IPS-18c (cell line): ENCODE data around the gene CDC42BPA.
"Not testable (repeated sequence)": the region's sequence is repeated elsewhere in the genome, so short reads cannot be mapped to it uniquely, and the experiment has no call there.

ENCODE experiments used
- H3K4me3 ChIP-seq: 2 replicates; pipeline ENCODE4 v1.7.0; 2013; ENCODE audit warnings: low read depth, mild to moderate bottlenecking, low read length, moderate library complexity; ENCODE audit not compliant: insufficient read depth
- H3K9me3 ChIP-seq: one replicate; pipeline ENCODE4 v1.6.1; 2013; ENCODE audit warnings: mild to moderate bottlenecking, low read length, moderate library complexity; ENCODE audit not compliant: control insufficient read depth, insufficient read depth

CDC42BPA gene

DNA sequence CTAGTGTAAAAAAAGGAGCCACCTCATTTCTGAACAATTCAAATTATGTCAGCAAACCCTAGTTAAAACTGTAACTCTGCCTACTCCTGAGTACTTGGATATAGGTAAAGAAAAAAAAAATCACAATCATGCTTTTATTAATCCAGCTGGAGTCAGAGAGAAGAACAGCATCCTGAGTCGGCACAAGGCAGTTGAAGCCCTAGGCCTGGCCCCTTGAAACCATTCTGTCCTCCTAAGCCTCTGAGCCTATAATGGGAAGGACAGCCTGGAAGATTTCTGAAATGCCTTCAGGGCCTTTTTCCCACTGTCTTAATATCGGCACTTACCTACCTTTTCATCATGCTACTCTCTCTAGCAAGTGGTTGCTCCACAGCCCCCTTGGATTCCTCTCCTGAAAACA, 32.5 kb downstream of the CDC42BPA start:
- Histone ChIP-seq H3K9me3 (peaks cover 2% of the 10 kb centered on the region), H3K4me3 (no peak overlapping the region)

DNA sequence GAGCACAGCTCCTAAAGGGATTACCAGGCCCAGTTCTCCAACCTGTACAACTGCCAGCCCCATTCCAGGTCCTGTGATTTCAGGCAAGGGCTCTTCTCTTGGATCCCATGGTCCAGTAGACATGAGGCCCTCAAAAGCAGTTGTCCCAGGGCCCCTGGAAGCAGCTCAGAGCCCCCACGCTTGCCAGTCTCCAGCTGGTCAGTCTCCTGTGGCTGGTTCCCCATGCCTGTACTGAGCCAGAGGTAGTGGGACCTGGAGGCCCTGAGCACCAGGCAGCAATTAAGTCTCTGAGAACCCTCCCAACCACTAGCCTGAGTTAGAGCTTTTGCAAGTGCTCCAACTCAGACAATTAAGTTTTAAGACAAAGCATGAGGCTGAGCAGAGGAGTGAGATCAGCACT, 36.9 kb downstream of the CDC42BPA start:
- H3K9me3 ChIP-seq, result peaks cover 3% of the 10 kb centered on the region
- no peak overlapping the region for H3K4me3 ChIP-seq

DNA sequence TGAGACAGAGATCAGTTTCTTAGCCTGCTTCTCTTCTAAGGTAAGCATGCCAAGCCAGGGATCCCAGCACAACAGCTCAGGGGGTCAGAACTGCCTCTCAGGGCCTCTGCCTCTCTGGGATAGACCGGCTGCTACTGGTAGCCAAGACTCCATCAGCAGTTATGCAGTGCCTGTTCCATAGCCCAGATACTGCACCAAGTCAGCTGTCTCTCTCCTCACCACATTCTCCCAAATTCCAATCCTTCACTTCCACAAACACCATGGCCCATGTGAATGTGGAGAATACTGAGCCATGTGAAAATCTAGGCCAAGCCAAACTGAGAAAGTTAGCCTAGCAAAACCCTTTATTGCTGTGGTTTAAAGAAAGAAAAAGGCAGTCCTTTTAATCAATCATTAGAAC, 37.5 kb downstream of the CDC42BPA start:
- Histone ChIP-seq H3K4me3 (no peak overlapping the region), H3K9me3 (peaks cover 3% of the 10 kb centered on the region)

- not testable (repeated sequence) for H3K4me3 ChIP-seq, H3K9me3 ChIP-seq
Measured at GRCh38 chr1:227276156-227276693, 42.1 kb downstream of the CDC42BPA start.

GRCh38 chr1:227273557-227273956, 44.7 kb downstream of the CDC42BPA start:
- Histone ChIP-seq H3K9me3 (no peaks in the 10 kb centered on the region), H3K4me3 (no peak overlapping the region)

- H3K9me3 ChIP-seq, result no peaks in the 10 kb centered on the region
- H3K4me3 ChIP-seq, result no peak overlapping the region
Measured at GRCh38 chr1:227272428-227272827, 45.9 kb downstream of the CDC42BPA start.

DNA sequence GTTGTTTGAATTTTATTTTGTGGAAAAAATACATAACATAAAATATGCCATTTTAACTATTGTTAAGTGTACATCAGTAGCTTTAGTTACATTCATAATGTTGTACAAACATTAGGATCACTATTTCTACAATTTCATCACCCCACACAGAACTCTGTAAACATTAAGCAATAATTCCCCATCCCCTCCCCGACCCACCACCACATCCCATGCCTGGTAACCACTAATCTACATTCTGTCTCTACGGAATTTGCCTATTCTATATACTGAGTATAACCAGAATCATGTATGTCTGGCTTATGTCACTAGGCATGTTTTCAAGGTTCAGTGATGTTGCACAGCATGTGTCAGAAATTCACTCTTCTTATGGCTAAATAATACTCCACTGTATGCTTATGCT, 47.7 kb downstream of the CDC42BPA start:
- Histone ChIP-seq H3K9me3 (no peaks in the 10 kb centered on the region), H3K4me3 (no peak overlapping the region)

DNA sequence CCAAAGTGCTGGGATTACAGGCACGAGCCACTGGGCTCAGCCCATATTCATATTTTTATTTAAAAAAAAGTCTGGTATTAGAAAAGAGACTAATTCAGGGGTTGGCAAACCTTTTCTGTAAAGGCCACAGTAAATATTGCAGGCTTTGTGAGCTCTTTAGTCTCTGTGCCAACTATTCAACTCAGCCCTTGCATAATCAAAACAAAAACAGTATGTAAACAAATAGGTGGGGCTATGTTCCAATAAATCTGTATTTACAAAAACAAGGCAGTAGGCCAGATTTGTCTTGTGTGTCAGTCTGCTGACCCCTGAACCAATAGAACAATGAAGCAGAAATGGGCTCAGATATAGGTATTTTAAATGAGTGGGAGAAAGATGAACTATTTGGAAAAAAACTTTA, 49.3 kb downstream of the CDC42BPA start:
- Histone ChIP-seq H3K9me3 (no peaks in the 10 kb centered on the region), H3K4me3 (no peak overlapping the region)

- no peaks in the 10 kb centered on the region for H3K9me3 ChIP-seq
- H3K4me3 ChIP-seq, result no peak overlapping the region
Measured at GRCh38 chr1:227265891-227266290, 52.4 kb downstream of the CDC42BPA start.

GRCh38 chr1:227263869-227264268, 54.4 kb downstream of the CDC42BPA start:
- Histone ChIP-seq H3K9me3 (no peaks in the 10 kb centered on the region), H3K4me3 (no peak overlapping the region)

DNA sequence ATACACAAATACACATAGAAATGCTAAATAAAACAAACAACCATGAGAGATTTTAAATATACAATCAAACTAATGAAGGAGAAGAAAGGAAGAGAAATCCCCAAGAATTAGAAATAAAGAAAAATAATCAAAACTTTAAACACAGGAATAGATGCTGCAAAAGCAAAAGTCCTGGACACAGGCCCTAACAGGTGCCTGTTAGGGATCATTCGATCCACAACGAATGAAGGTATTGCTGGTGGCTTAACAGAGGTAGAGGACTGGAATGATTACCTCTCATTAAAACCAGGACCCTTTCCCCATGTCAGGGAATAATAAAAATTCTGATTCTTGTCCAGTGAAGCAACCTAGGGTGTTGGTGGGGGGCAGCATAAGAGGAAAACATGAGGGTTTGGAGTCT, 56.8 kb downstream of the CDC42BPA start:
- no peak overlapping the region for H3K4me3 ChIP-seq
- H3K9me3 ChIP-seq, result no peaks in the 10 kb centered on the region

DNA sequence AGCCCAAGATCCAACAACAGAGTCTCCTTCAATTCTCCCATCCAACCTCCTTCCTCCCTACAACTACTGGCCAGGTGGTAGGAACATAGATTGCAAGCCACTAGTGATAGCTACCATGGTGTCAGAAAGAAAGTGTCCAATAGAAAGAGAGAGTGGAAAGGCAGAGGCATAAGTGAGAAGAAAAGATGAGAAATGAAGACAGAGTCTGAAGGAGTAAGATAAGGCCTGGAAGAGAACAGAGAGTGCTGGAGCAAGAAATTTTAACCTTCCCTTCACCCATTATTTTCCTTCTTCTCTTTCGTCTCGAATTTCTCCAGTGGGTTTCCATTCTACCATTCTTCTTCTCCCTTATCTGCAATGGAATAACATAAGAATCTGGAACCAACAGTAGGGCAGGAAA, 57.9 kb downstream of the CDC42BPA start:
- H3K9me3 ChIP-seq, result no peaks in the 10 kb centered on the region
- H3K4me3 ChIP-seq, result no peak overlapping the region

DNA sequence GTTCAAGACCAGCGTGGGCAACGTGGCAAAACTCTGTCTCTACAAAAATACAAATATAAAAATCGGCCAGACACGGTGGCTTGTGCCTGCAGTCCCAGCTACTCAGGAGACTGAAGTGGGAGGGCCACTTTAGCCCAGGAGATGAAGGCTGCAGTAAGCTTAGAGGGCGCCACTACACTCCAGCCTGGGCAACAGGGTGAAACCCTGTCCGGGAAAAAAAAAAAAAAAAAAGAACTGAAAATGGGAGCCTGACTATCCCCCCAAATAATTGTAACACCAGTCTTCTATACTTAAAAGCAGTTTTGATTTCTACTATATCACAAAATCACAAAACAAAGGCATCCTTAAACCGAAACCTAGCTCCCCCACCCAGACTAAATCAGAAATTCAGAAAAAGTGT, 60.3 kb downstream of the CDC42BPA start:
- H3K4me3 ChIP-seq, result no peak overlapping the region
- H3K9me3 ChIP-seq, result no peaks in the 10 kb centered on the region

- no peaks in the 10 kb centered on the region for H3K9me3 ChIP-seq
- no peak overlapping the region for H3K4me3 ChIP-seq
Measured at GRCh38 chr1:227255086-227255732, 63.1 kb downstream of the CDC42BPA start.

GRCh38 chr1:227253065-227253464, 65.2 kb downstream of the CDC42BPA start:
- H3K9me3 ChIP-seq, result no peaks in the 10 kb centered on the region
- no peak overlapping the region for H3K4me3 ChIP-seq

- H3K9me3 ChIP-seq, result no peaks in the 10 kb centered on the region
- H3K4me3 ChIP-seq, result no peak overlapping the region
Measured at GRCh38 chr1:227245613-227246320, 72.5 kb downstream of the CDC42BPA start.

DNA sequence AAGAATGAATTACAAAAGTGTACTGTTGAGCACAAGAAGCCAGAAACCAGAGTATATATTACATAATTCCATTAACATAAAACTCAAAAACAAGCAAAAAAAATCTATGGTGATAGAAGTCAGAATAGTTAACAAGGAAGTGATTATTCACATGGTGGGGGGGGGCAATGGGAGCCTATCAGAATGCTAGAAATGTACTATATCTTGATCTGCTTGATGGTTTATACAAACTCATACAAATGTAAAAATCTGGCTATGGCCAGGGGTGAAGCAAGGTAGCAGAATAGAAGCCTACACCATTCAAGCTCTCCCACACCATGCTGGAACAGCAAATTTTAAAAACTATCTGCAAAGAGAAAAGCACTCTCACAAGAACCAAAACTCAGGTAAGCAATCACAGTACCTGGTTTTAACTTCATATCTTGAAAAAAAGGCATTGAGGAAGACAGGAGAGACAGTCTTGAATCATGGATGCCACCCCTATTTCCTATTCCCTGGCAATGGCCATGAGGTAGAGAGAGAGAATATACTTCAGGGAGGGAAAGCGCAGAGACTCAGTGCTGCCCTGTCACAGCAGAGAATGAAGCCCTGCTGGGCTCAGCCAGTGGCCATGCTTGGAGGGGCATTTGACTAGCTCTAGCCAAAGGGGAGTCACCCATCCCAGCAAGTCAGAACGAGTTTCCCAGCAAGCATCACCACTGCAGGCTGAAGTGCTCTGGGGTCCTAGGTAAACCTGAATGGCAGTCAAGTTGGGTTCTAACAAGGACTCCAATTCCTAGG, 73.8 kb downstream of the CDC42BPA start:
- no peak overlapping the region for H3K4me3 ChIP-seq

More for the DNA sequence above, 73.8 kb downstream of the CDC42BPA start:
- H3K9me3 ChIP-seq, result no peaks in the 10 kb centered on the region
